GM12891 (cell line): ENCODE results near the gene CA5A.

ENCODE experiments used
- PAX5 ChIP-seq: IDR thresholded peaks from 2 replicates; pipeline ENCODE4 v1.6.1; 2011; ENCODE audit warnings: low read length, moderate library complexity, mild to moderate bottlenecking; ENCODE audit not compliant: insufficient read depth, severe bottlenecking
- POLR2A ChIP-seq: IDR thresholded peaks from 2 replicates; pipeline ENCODE4 v1.6.1; 2011; ENCODE audit warnings: low read depth, low read length, control low read depth
- POLR2AphosphoS5 ChIP-seq: IDR thresholded peaks from 2 replicates; pipeline ENCODE4 v1.6.1; 2011; ENCODE audit warnings: low read depth, low read length, control low read depth
- POU2F2 ChIP-seq: IDR thresholded peaks from 2 replicates; pipeline ENCODE4 v1.6.1; 2011; ENCODE audit warnings: low read depth, mild to moderate bottlenecking, control low read depth, low read length, moderate library complexity
- TAF1 ChIP-seq: IDR thresholded peaks from 2 replicates; pipeline ENCODE4 v1.6.1; 2011; ENCODE audit warnings: low read depth, low read length, control low read depth

DNA sequence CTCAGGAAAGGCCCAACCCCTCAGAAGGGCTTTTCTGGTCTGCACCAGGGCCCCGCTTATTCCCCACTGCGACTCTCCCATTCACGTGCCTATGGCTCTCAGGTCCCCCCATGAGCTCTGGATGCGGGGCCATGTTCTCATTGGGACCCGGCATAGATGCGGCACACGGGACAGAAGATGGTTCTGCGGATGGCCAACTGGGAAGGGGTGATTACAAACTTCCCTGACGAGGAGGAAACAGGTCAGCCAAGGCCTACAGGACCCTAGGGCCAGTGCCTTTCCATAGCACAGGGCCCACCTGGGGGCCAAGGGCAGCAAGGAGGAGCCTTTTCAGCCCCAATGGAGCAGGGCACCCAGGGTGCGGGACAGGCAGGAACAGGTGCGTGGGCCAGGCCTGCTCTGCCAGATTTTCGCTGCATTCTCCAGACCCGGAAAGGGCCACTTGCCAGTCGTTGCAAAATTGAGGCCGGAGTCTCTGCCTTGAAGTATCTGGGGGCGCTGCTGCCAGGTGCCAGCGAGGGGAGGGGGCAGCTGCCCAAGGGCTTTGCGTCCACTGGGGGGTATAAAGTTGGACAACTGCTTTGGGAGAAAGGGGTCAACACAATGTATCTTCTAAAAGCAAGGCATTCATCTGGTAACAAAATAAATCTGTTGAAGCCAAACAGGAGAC is 87.5 kb downstream of the CA5A start:
- TF ChIP-seq POLR2AphosphoS5 (no peak), POU2F2 (no peak), POLR2A (no peak), TAF1 (no peak), PAX5 (no peak)
